Left ventricle myocardium superior (tissue), 1 donor: ENCODE results near the gene ADAMTS17. TPM values are rescaled to one million over a fixed set of nuclear protein-coding genes. Genes with fewer than 3 reads are reported as not detected.

ENCODE experiments used
- ATAC-seq: fragments of 200-7000 bp; cut with Tn5 transposase; one replicate; pipeline ENCODE4 v1.9.1; 2020; ENCODE audit warnings: mild to moderate bottlenecking, moderate library complexity
- DNase-seq: peaks from one replicate; pipeline ENCODE4 v3.0.0-alpha.2; 2020
- intact Hi-C: fragments of 100-400 bp; cut with micrococcal nuclease; formaldehyde crosslinking; loops from one replicate; pipeline ENCODE4 v1.11.0; 2022
- total RNA-seq: library from RNA; stranded (reverse); fragmentation: NEBNext Ultra II Directional; extraction: Animal tissue kit (Norgen Biotek cat#: 25700); gene quantifications from one replicate; pipeline ENCODE4 v1.2.1, GENCODE V29; 2021
- donor health status: DM: no; HTN: yes; CAD: no; lungs with severe emphysema.

Gene ADAMTS17
- total RNA-seq, 1 donor from 2014 or later: 2.9 TPM

- DNase-seq (no peak), ATAC-seq (no peak)
- intact Hi-C loops: no loop called here
Measured at GRCh38 chr15:99969261-99969920, 372.4 kb downstream of the ADAMTS17 start.

GRCh38 chr15:99967841-99968371 lies 373.9 kb downstream of the ADAMTS17 start:
- intact Hi-C loops: no loop called here
- DNase-seq (peak; percentile 36), ATAC-seq (peak; percentile 61)

DNA sequence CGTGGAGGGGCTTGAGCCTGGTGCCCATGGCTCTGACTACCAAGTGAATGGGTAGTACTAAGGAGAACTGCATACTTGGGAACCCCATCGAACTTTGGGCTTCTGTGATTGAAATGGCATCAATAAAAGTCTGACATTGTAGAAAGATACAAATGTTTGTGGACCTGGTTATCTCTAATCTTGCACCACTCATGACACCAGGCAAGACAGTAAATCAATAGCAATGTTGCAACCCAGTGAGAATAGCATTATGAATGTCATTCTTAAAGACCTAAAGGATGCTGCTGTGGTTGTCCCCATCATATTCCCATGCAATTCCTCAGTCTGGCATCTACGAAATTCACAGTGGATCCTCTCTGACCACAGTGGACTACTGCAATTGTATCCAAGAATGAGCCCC lies 375.0 kb downstream of the ADAMTS17 start:
- no peak for ATAC-seq
- DNase-seq: no peak
- intact Hi-C loops: no loop called here

- DNase-seq (no peak), ATAC-seq (no peak)
- intact Hi-C loops: no loop called here
Measured at GRCh38 chr15:99965376-99965775, 376.4 kb downstream of the ADAMTS17 start.

DNA sequence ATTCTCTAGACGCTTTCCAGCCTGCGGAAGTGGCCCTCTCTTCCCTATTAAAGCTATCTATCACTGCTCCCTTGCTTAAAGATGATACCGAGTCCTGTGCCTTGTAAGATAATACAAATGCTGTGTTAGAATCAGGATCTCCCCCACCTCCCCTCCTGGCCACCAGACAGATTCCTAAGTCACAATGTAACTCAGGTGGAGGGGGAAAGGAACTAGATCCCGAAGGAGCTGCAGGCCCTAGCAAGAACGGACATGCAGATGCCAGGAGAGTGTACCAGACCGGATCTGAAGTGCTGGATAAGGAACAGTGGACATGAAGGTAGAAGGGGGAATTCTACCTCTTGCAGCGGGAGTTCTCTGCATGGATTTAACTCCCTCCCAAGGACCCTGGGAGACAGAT lies 377.8 kb downstream of the ADAMTS17 start:
- DNase-seq (no peak), ATAC-seq (no peak)
- intact Hi-C loops: no loop called here

- intact Hi-C loops: no loop called here
- DNase-seq (no peak), ATAC-seq (no peak)
Measured at GRCh38 chr15:99963096-99963825, 378.5 kb downstream of the ADAMTS17 start.

DNA sequence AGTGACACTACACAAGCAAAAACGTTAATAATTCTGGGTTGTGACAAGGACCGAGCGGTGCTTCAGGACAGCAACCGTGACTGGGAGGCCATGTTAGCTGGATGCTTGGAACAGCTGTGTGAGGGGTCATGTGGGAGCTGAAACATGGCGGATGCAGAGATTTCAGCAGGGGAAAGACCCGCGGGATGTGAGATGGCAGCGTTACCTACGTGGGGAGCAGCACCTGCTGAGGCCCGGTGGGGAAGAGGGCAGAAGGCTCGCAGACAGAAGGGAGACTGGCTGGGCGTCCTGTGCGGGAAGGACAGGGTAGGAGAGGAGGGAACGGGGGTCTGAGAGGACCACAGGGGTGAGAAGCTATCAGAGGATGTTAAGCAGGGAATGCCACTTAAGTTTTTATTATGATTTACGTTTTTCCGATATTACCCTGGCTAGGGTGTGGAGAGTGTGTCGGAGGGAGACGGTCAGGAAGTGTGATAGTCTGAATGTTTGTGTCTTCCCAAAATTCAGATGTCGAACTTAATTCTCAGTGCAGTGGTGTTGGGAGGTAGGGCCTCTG lies 379.7 kb downstream of the ADAMTS17 start:
- DNase-seq: no peak
- no peak for ATAC-seq
- intact Hi-C loops: no loop called here

- intact Hi-C loops: no loop called here
- ATAC-seq: peak; percentile 81
- peak; percentile 50 for DNase-seq
Measured at GRCh38 chr15:99961011-99961441, 380.7 kb downstream of the ADAMTS17 start.

DNA sequence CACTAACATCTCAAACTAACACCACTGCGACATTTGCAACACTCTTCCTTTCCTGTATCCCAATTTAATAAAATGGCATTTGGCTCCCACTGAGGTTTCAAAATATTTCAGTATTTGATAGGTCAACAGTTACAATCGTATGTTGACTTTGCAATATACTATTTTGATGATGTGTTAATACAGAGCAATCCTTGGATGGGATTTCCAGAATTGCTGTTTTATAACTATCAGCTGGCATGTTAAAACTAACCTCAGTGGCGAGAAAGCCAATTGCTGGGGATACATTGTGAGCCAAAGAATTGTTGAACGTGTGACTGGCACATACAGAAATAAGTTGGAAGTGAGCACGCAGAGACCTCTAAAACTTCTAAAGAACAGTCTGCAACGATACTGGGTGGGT lies 382.4 kb downstream of the ADAMTS17 start:
- DNase-seq (no peak), ATAC-seq (no peak)
- intact Hi-C loops: no loop called here

DNA sequence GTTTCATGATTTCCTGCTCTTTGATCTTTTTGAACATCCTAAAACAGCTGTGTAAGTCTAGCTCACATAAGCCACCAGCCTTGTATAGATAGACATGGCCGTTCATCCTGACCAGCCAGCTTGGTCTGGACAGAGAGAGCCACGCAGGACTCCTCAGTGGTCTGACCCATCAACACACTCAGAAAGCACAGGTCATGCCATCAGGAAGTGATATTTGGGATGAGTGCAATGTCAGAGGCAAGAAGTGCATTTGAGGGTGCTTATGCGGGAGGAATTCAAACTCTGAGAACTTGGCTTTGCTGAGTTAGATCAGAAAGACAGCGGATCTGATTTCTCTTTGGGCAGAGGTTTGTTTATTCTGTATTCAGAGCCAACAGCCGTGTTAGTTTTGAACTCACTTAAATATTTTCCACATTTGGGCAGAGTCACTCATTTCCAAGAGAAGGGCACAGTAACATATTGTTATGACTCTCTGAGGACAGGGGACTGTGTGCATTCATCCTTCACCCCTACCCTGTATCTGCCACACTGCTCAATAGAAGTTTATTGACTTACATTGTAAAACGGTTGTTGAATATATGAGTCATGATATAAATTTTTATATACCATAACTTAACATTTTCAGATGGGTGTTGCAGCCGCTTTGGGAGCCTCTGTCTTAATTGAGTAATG lies 383.2 kb downstream of the ADAMTS17 start:
- DNase-seq (no peak), ATAC-seq (no peak)
- intact Hi-C loops: no loop called here

DNA sequence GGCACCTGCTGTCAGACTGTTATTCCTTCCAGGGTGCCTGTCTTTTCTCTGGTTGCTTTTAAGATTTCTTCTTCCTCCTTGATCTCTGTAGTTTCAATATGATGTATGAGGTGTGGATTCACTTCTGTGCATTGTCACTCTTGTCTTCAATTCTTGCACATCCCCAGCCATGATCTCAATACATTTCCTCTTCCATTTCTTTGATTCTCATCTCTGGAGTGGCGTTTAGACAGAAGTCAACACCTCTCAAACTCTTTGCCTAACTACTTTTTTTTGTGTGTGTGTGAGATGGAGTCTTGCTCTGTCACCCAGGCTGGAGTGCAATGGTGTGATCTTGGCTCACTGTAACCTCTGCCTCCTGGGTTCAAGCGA lies 384.1 kb downstream of the ADAMTS17 start:
- no peak for DNase-seq
- no peak for ATAC-seq
- intact Hi-C loops: no loop called here

- ATAC-seq (no peak), DNase-seq (no peak)
- intact Hi-C loops: no loop called here
Measured at GRCh38 chr15:99956820-99957641, 384.7 kb downstream of the ADAMTS17 start.

DNA sequence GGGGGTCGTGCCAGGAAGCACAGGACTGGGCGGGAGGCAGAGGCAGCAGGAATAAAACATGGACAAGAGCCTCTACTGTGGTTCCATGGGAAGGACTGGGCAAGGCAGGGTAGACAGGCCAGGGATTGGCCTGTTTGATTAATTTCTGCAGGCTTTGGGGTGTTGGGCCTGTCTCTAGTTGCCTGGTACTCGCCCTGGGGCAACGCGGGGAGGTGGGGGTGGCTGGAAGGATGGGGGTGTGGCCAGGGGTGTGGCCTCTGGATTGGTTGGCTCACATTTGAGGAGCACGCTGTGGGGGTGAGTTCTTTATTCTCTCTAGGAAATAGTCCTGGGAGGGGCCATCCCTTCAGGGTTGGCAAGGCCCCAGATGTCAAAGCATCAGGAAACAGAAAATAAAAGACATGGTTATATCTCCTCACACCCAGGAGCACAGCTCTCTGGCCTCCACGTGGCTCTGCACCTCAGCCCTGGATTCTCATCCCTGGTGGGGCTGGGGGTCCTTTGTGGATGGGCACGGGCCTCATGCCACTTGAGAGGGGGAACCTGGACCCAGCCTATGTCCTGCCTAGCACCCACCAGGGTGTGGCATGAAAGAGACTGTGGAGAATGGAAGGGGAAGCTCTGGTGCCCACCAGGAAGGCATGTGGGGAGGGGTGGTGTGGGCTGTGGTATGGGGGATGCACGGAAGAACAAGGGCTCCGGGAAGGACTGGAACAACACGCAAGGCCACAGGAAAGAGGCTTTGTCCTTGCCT lies 385.6 kb downstream of the ADAMTS17 start:
- no peak for DNase-seq
- no peak for ATAC-seq
- intact Hi-C loops: no loop called here

DNA sequence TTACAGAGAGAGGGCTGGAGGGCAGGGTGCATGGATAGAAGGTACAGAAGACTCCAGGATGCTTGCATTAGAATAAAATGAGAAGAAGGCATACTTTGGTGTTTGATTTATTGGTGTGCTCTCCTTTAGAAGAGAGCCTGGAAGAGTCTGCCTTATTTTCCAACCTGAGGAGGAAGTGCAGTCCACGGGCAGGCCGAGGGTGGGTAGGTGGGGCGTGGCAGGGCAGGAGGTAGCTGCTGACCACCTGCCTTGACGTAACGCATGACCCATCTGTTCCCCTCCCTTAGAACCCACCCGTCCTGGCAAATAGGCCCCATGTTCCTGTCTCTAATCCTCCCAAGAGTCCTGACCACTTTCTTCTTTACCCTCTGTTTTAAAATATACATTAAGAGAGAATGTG lies 386.2 kb downstream of the ADAMTS17 start:
- intact Hi-C loops: no loop called here
- ATAC-seq (no peak), DNase-seq (no peak)

GRCh38 chr15:99955181-99955525 lies 386.6 kb downstream of the ADAMTS17 start:
- ATAC-seq (no peak), DNase-seq (no peak)
- intact Hi-C loops: no loop called here

DNA sequence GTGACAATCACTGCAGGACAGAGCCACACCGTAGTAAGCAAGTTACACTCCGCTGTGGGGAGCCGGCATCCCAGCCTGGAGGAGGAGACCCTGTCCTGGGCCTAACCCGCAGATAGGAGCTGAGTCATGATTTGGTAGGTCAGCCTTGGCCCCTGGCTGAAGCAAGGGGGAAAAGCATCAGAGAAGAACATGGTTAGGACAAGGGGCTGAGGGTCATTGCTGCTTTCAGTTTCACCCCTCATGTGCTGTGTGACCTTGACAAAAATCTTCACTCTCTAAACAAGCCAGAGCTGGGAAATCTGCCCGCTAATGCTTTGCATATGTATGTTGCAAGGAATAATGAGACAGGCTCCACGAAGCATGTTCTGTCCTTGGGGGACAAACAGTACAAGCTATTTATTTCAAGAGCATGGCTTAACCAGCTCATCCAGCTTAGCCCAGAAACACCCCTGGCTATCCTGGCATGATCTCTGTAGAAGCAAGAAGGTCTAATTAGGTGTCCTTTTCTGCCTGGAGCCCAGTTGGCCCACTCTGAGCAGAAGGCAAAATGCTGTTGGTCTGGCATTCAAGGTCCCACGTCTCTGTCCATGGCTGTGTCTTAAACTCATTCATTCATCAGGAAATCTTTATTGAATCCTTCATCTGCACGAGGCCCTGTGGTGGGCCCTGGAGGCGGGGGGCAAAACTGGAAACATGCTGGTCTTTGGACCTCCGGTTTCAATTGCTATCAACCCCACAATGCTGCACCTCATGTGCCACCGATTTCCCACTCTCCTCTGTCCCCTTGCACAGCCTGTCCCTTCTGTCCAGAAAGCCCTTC lies 387.2 kb downstream of the ADAMTS17 start:
- ATAC-seq (no peak), DNase-seq (no peak)
- intact Hi-C loops: no loop called here

GRCh38 chr15:99953886-99954285 lies 387.9 kb downstream of the ADAMTS17 start:
- no peak for ATAC-seq

DNA sequence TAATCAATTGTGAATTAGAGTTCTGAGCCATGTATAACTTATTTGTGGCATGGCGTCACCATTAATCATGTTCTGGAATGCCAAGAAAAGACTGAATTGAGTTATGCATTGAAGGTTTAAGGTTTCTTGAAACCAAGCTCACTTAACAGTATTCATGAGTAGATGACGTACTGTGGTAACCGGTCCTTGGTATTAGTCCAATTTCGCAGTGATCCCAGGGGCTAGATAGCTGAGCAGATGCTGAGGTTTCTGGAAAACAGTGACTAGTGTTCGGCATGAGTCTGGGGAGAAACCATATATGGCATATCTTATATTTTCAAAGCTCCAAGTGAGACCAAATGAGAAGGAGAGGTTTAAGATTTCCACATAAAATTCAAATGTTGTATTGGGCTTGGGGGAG lies 390.3 kb downstream of the ADAMTS17 start:
- DNase-seq: no peak
- intact Hi-C loops: no loop called here
- no peak for ATAC-seq

More at GRCh38 chr15:99953886-99954285, 387.9 kb downstream of the ADAMTS17 start:
- intact Hi-C loops: no loop called here
- no peak for DNase-seq
